Breast epithelium (tissue), 4 donors: ENCODE measurements around the gene FKBP6. TPM values are rescaled to one million over a fixed set of nuclear protein-coding genes. Genes with fewer than 3 reads are reported as not detected.
A peak's percentile ranks its signal among the peaks of the same experiment; 100 is the strongest.
"Not testable (repeated sequence)": the region's sequence is repeated elsewhere in the genome, so short reads cannot be mapped to it uniquely, and the experiment has no call there.

Experiments
- DNase-seq, 2 donors: peaks; one replicate each; pipeline ENCODE4 v3.0.0-alpha.2; 2019; ENCODE audit warnings: low spot score in 2 of 2
- H3K27ac ChIP-seq, 2 donors: fragments of 200-600 bp; sonication (generic) in 1 of 2; one replicate each; pipeline ENCODE4 v1.5.1; 2016 to 2019; ENCODE audit warnings: mild to moderate bottlenecking in 1 of 2
- H3K27me3 ChIP-seq, 2 donors: fragments of 200-600 bp; sonication (generic) in 1 of 2; one replicate each; pipeline versions ENCODE4 v1.5.1 to v1.6.0; 2017 to 2019; ENCODE audit warnings: control low read depth in 1 of 2, mild to moderate bottlenecking in 1 of 2
- H3K36me3 ChIP-seq: fragments of 200-600 bp; one replicate; pipeline ENCODE4 v1.5.1; 2019
- H3K4me1 ChIP-seq, 2 donors: fragments of 200-600 bp; sonication (generic); one replicate each; pipeline ENCODE4 v1.5.1; 2016 to 2019; ENCODE audit warnings: control low read depth in 1 of 2
- H3K4me3 ChIP-seq, 3 donors: fragments of 200-600 bp; sonication (generic); 1 replicate in 2 of 3; 2 replicates in 1 of 3; pipeline ENCODE4 v1.5.1; 2016 to 2019; ENCODE audit warnings: mild to moderate bottlenecking in 3 of 3, moderate library complexity in 2 of 3
- H3K9me3 ChIP-seq, 2 donors: fragments of 200-600 bp; sonication (generic) in 1 of 2; one replicate each; pipeline ENCODE4 v1.5.1; 2016 to 2019; ENCODE audit warnings: control low read depth in 1 of 2
- POLR2A ChIP-seq: fragments of 450-650 bp; IDR thresholded peaks from one replicate; pipeline ENCODE4 v1.6.1; 2016; ENCODE audit warnings: antibody characterized with exemption, mild to moderate bottlenecking, moderate library complexity
- POLR2AphosphoS5 ChIP-seq, 3 donors: sonication (generic); formaldehyde crosslinking; IDR thresholded peaks; one replicate each; pipeline ENCODE4 v1.6.1; 2017; ENCODE audit warnings: antibody characterized with exemption in 3 of 3
- intact Hi-C: fragments of 100-400 bp; cut with DNase I; formaldehyde crosslinking; loops from one replicate; pipeline ENCODE4 v1.15.1; 2023; ENCODE audit warnings: low total_unique reads
- total RNA-seq, 3 donors: library from RNA; depleted of rRNA; stranded (reverse); fragments of >200 nt; gene quantifications; one replicate each; pipeline ENCODE4 v1.1.0, GENCODE V29; 2016
- TF ChIP-seq, protein P1 (sequence below), 3 donors: fragments of 450-650 bp; IDR thresholded peaks; one replicate each; pipeline ENCODE4 v1.5.1; 2016 to 2017; ENCODE audit warnings: antibody characterized with exemption in 3 of 3, mild to moderate bottlenecking in 3 of 3, moderate library complexity in 3 of 3

Gene FKBP6
- total RNA-seq, 3 donors from 2014 or later: not detected

DNA sequence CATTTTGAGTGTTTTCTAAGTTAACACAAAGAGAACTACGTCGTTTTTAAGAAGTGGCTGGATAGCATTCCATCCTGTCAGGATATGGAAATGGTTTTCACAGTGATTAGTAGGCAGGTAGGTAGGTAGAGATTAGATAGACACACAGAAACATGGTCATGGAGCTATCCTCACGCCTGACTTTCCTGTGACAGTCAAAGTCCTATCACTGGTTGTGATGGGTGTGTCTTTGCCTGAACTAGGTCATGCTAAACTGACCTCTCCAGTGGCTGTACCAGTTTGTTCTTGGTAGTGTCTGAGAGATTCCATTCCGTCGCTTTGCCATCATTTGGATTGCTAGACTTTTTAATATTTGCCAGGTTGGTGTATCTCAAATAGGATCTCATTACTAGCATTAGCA, 28.2 kb downstream of the FKBP6 start:
- Histone ChIP-seq H3K4me3 (no peak overlapping the region), H3K4me1 (no peaks in the 10 kb centered on the region), H3K27me3 (peaks cover 0 to 4% of the 10 kb centered on the region in 2 donors), H3K36me3 (no peaks in the 10 kb centered on the region), H3K9me3 (peaks cover 0 to 4% of the 10 kb centered on the region in 2 donors), H3K27ac (no peak overlapping the region)
- no peak for DNase-seq
- no peak for TF ChIP-seq POLR2AphosphoS5 (IDR thresholded peaks at IDR 0.05)
- no peak for TF ChIP-seq POLR2A
- intact Hi-C loops: no loop called here

DNA sequence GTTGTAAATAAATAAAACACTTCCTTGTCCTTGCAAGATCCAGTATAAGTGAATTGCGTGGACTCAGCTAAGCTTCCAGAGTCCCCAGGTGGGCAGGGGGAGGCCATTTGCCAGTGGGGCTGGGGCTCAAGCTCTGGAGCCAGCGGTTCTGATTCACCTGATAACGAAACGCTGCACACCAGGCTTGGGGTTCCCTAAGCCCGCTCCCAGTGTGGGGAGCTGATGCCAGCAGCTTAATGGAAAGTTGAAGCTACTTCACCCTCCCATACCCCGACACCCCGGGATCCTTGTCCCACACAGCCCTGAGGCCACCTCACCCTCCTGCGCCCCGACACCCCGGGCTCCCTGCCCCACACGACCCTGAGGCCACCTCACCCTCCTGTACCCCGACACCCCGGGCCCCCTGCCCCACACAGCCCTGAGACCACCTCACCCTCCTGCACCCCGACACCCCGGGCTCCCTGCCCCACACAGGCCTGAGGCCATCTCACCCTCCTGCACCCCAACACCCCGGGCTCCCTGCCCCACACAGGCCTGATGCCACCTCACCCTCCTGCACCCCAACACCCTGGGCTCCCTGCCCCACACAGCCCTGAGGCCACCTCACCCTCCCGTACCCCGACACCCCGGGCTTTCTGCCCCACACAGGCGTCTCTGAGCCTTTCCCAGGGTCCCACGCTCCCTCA, 30.8 kb downstream of the FKBP6 start:
- no peak for DNase-seq
- Histone ChIP-seq H3K36me3 (no peaks in the 10 kb centered on the region), H3K27ac (no peak overlapping the region), H3K27me3 (peaks cover 0 to 4% of the 10 kb centered on the region in 2 donors), H3K4me3 (peak overlapping the region; percentile 14 to 55 (median 40)), H3K9me3 (no peaks in the 10 kb centered on the region), H3K4me1 (no peaks in the 10 kb centered on the region)
- intact Hi-C loops: no loop called here
- TF ChIP-seq POLR2AphosphoS5 (IDR thresholded peaks at IDR 0.05) (no peak), POLR2A (no peak)
- TF ChIP-seq, protein P1, sequence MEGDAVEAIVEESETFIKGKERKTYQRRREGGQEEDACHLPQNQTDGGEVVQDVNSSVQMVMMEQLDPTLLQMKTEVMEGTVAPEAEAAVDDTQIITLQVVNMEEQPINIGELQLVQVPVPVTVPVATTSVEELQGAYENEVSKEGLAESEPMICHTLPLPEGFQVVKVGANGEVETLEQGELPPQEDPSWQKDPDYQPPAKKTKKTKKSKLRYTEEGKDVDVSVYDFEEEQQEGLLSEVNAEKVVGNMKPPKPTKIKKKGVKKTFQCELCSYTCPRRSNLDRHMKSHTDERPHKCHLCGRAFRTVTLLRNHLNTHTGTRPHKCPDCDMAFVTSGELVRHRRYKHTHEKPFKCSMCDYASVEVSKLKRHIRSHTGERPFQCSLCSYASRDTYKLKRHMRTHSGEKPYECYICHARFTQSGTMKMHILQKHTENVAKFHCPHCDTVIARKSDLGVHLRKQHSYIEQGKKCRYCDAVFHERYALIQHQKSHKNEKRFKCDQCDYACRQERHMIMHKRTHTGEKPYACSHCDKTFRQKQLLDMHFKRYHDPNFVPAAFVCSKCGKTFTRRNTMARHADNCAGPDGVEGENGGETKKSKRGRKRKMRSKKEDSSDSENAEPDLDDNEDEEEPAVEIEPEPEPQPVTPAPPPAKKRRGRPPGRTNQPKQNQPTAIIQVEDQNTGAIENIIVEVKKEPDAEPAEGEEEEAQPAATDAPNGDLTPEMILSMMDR (IDR thresholded peaks at IDR 0.05): no peak

DNA sequence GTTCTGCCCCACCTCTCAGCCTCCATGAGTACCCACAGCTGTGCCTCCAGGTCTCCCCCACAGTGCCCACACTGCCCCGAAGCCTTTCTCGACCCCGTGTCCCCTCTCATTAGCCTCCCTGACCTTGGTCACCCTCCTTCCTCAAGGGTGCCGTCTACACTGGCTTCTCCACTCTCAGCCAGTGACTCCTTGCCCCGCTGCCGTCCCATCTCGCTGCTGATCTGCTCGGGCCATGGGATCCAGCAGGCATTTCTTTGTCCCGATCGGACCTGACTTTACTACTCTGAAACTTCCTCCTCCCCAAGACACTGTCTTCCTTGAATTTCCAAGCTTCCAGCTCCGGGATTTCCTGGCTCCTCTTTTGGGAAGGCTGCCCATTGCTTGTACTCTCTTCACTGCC, 31.3 kb downstream of the FKBP6 start:
- DNase-seq: no peak
- Histone ChIP-seq H3K27me3 (peaks cover 0 to 8% of the 10 kb centered on the region in 2 donors), H3K36me3 (no peaks in the 10 kb centered on the region), H3K27ac (no peak overlapping the region), H3K4me3 (no peak overlapping the region), H3K4me1 (no peaks in the 10 kb centered on the region), H3K9me3 (no peaks in the 10 kb centered on the region)
- intact Hi-C loops: no loop called here
- TF ChIP-seq POLR2AphosphoS5 (IDR thresholded peaks at IDR 0.05) (no peak), POLR2A (no peak)
- TF ChIP-seq, protein P1 (IDR thresholded peaks at IDR 0.05): no peak

DNA sequence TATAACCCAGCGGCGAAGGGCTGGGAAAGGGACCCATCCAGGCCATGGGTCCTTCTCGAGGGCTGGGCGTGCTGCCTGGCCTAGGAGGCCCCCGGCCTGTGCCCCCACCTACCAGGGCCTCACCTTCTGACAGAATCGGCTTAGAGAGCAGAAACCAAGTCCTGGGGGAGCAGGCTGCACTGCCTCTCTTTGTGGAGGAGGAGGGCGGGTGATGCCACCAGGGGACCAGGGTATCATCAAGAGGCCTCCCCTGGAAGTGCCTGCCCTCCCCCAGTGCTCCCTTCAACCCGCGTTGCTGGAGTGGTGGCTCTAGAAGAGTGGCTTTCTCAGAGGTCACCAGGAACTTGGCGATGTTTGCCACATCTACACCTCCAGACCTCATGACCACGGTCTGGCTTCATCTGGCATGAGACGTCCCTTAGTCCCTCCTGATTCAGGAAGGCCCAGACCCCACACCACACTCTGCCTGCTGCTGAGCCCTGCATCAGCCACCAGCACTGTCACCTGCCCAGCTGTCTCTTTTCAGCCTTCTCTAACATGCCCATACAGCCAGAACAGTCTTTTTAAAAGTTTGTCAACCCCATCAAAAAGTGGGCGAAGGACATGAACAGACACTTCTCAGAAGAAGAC, 31.9 kb downstream of the FKBP6 start:
- Histone ChIP-seq H3K4me1 (no peaks in the 10 kb centered on the region), H3K4me3 (no peak overlapping the region), H3K27me3 (peaks cover 0 to 11% of the 10 kb centered on the region in 2 donors), H3K36me3 (no peaks in the 10 kb centered on the region), H3K9me3 (no peaks in the 10 kb centered on the region), H3K27ac (no peak overlapping the region)
- intact Hi-C loops: no loop called here
- TF ChIP-seq POLR2A (no peak), POLR2AphosphoS5 (IDR thresholded peaks at IDR 0.05) (no peak)
- TF ChIP-seq, protein P1 (IDR thresholded peaks at IDR 0.05): no peak
- DNase-seq: no peak

DNA sequence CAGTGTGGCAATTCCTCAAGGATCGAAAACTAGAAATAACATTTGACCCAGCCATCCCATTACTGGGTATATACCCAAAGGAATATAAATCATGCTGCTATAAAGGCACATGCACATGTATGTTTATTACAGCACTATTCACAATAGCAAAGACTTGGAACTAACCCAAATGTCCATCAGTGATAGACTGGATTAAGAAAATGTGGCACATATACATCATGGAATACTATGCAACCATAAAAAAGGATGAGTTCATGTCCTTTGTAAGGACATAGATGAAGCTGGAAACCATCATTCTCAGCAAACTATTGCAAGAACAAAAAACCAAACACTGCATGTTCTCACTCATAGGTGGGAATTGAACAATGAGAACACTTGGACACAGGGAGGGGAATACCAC, 32.6 kb downstream of the FKBP6 start:
- intact Hi-C loops, H3K4me3 ChIP-seq, H3K4me1 ChIP-seq, H3K27ac ChIP-seq, H3K9me3 ChIP-seq, DNase-seq, H3K36me3 ChIP-seq: not testable (repeated sequence)
- peaks cover 0 to 11% of the 10 kb centered on the region in 2 donors for H3K27me3 ChIP-seq

DNA sequence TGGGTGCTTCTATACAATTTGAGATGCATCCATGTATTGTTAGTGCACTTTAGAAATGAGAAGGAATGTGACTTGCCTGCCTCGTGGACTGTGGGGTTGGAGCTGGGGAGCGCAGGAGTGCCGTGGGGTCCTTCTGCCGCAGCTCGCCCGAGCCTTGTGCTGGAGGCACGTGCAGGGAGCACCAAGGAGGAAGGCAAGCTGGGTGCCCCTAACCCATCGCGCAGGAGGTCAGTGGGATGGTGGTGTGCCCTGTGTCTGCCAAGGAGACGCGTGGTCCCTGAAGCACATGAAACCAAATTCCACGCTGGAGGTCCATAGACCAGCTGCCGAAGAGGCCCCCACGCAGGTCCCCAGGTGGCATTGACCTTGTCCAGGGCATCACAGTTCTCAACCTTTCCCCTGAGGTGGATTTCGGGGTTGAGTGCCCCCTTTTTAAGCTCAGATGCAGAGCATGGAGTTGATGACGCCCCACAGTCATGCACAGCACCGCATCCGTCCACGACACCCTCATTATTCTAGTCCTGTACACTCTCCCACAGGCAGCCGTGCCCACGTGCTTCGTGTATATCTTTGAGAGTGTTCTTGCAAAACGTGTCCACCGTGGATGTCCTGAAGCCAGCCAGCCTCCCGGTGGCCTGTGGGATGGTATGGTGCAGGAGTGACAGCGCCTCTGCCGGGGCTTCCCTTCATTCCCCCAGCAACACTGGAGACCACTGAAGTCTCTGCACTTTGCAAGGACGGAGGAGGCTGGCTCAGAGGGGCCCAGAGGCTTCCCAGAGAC, 35.5 kb downstream of the FKBP6 start:
- intact Hi-C loops: no loop called here
- no peak overlapping the region for H3K4me3 ChIP-seq
- peaks cover 0 to 11% of the 10 kb centered on the region in 2 donors for H3K27me3 ChIP-seq
- H3K9me3 ChIP-seq: no peaks in the 10 kb centered on the region
- H3K27ac ChIP-seq: no peak overlapping the region
- DNase-seq: no peak
- no peaks in the 10 kb centered on the region for H3K4me1 ChIP-seq
- TF ChIP-seq POLR2A: no peak
- TF ChIP-seq, protein P1 (IDR thresholded peaks at IDR 0.05): no peak
- no peak for TF ChIP-seq POLR2AphosphoS5 (IDR thresholded peaks at IDR 0.05)
- H3K36me3 ChIP-seq: no peaks in the 10 kb centered on the region
